Activated CD8-positive, alpha-beta memory T cell treated with anti-CD3 and anti-CD28 coated beads, Interleukin-2, amount 50 U/mL, for 4 hours (primary cell): Measurements from ENCODE around the gene SMOC1.

Experiments used
- DNase-seq: peaks from one replicate; pipeline ENCODE4 v3.0.0-alpha.2; 2020

SMOC1 gene

GRCh38 chr14:69879175-69880043, at the start of gene SMOC1:
Gene SMOC1, plus strand, starts transcription at chr14:69879416. Its CDS starts 263 bp downstream, at chr14:69879679.
- DNase-seq, result no peak

- DNase-seq, result no peak
Measured at GRCh38 chr14:69838881-69839416, 40.3 kb upstream of the SMOC1 start.

GRCh38 chr14:69839661-69840060, 39.6 kb upstream of the SMOC1 start:
- no peak for DNase-seq

GRCh38 chr14:69841656-69842055, 37.6 kb upstream of the SMOC1 start:
- no peak for DNase-seq

- no peak for DNase-seq
Measured at GRCh38 chr14:69842686-69843420, 36.4 kb upstream of the SMOC1 start.

- DNase-seq, result no peak
Measured at GRCh38 chr14:69844171-69844570, 35.0 kb upstream of the SMOC1 start.

GRCh38 chr14:69845050-69845581, 34.1 kb upstream of the SMOC1 start:
- no peak for DNase-seq

GRCh38 chr14:69845787-69846186, 33.4 kb upstream of the SMOC1 start:
- DNase-seq, result no peak

- DNase-seq, result no peak
Measured at GRCh38 chr14:69848156-69848555, 31.1 kb upstream of the SMOC1 start.

- no peak for DNase-seq
Measured at GRCh38 chr14:69848903-69849391, 30.3 kb upstream of the SMOC1 start.

- DNase-seq, result no peak
Measured at GRCh38 chr14:69850086-69850735, 29.0 kb upstream of the SMOC1 start.

GRCh38 chr14:69850736-69851112, 28.5 kb upstream of the SMOC1 start:
- no peak for DNase-seq

- DNase-seq, result no peak
Measured at GRCh38 chr14:69852531-69853321, 26.5 kb upstream of the SMOC1 start.

- DNase-seq, result no peak
Measured at GRCh38 chr14:69853774-69854173, 25.4 kb upstream of the SMOC1 start.

- DNase-seq, result no peak
Measured at GRCh38 chr14:69854598-69854997, 24.6 kb upstream of the SMOC1 start.

- DNase-seq, result no peak
Measured at GRCh38 chr14:69855180-69855832, 23.9 kb upstream of the SMOC1 start.

GRCh38 chr14:69858801-69859200, 20.4 kb upstream of the SMOC1 start:
- no peak for DNase-seq

GRCh38 chr14:69859591-69859990, 19.6 kb upstream of the SMOC1 start:
- DNase-seq, result no peak

- DNase-seq, result no peak
Measured at GRCh38 chr14:69860221-69860620, 19.0 kb upstream of the SMOC1 start.

- DNase-seq, result no peak
Measured at GRCh38 chr14:69861025-69861569, 18.1 kb upstream of the SMOC1 start.

- no peak for DNase-seq
Measured at GRCh38 chr14:69863083-69863482, 16.1 kb upstream of the SMOC1 start.
